HG03442 (cell line): ENCODE results near the gene DIS3L2.
"Not testable (repeated sequence)": the region's sequence is repeated elsewhere in the genome, so short reads cannot be mapped to it uniquely, and the experiment has no call there.

Experiments
- ATAC-seq: cut with Tn5 transposase; IDR thresholded peaks from one replicate; pipeline ENCODE4 v1.9.1; 2021; ENCODE audit warnings: mild to moderate bottlenecking, moderate library complexity; ENCODE audit not compliant: unreplicated experiment

Gene DIS3L2

GRCh38 chr2:232008907-232009638, 47.6 kb downstream of the DIS3L2 start:
- ATAC-seq, result no peak

- ATAC-seq, result no peak
Measured at GRCh38 chr2:232009639-232010274, 48.2 kb downstream of the DIS3L2 start.

- ATAC-seq, result no peak
Measured at GRCh38 chr2:232013701-232014353, 52.3 kb downstream of the DIS3L2 start.

- ATAC-seq, result no peak
Measured at GRCh38 chr2:232014681-232015080, 53.2 kb downstream of the DIS3L2 start.

GRCh38 chr2:232018181-232018580, 56.7 kb downstream of the DIS3L2 start:
- ATAC-seq, result no peak

- ATAC-seq, result no peak
Measured at GRCh38 chr2:232022718-232023117, 61.2 kb downstream of the DIS3L2 start.

- no peak for ATAC-seq
Measured at GRCh38 chr2:232023426-232023825, 61.9 kb downstream of the DIS3L2 start.

- no peak for ATAC-seq
Measured at GRCh38 chr2:232024457-232024856, 62.9 kb downstream of the DIS3L2 start.

- ATAC-seq, result peak; percentile 98
Measured at GRCh38 chr2:232026910-232027309, 65.4 kb downstream of the DIS3L2 start.

GRCh38 chr2:232027530-232027929, 66.0 kb downstream of the DIS3L2 start:
- no peak for ATAC-seq

GRCh38 chr2:232028071-232028470, 66.6 kb downstream of the DIS3L2 start:
- ATAC-seq, result no peak

- no peak for ATAC-seq
Measured at GRCh38 chr2:232028631-232029030, 67.1 kb downstream of the DIS3L2 start.

- ATAC-seq, result no peak
Measured at GRCh38 chr2:232029346-232029745, 67.8 kb downstream of the DIS3L2 start.

- no peak for ATAC-seq
Measured at GRCh38 chr2:232030229-232030628, 68.7 kb downstream of the DIS3L2 start.

- not testable (repeated sequence) for ATAC-seq
Measured at GRCh38 chr2:232035292-232035691, 73.8 kb downstream of the DIS3L2 start.

GRCh38 chr2:232036876-232037275, 75.4 kb downstream of the DIS3L2 start:
- not testable (repeated sequence) for ATAC-seq

- no peak for ATAC-seq
Measured at GRCh38 chr2:232038251-232038880, 76.9 kb downstream of the DIS3L2 start.

GRCh38 chr2:232038881-232039485, 77.5 kb downstream of the DIS3L2 start:
- ATAC-seq, result no peak

GRCh38 chr2:232042911-232043574, 81.5 kb downstream of the DIS3L2 start:
- ATAC-seq, result no peak

GRCh38 chr2:232043966-232044365, 82.5 kb downstream of the DIS3L2 start:
- no peak for ATAC-seq

GRCh38 chr2:232049350-232049749, 87.8 kb downstream of the DIS3L2 start:
- no peak for ATAC-seq
